WTC11 (cell line): Measurements from ENCODE around the gene IPO4. TPM values are rescaled to one million over a fixed set of nuclear protein-coding genes. Genes with fewer than 3 reads are reported as not detected.

ENCODE experiments used
- AR ChIP-seq: fragments of 250-450 bp; sonication (Bioruptor Pico); IDR thresholded peaks from 2 replicates; pipeline ENCODE4 v1.9.0; 2021; ENCODE audit warnings: mild to moderate bottlenecking
- CDX4 ChIP-seq: fragments of 250-450 bp; sonication (Bioruptor Pico); IDR thresholded peaks from 2 replicates; pipeline ENCODE4 v1.9.0; 2021; ENCODE audit warnings: moderate library complexity, mild to moderate bottlenecking, inconsistent platforms, borderline replicate concordance
- CTCF ChIP-seq: fragments of 200-600 bp; IDR thresholded peaks from 2 replicates; pipeline ENCODE4 v1.8.0; 2022; ENCODE audit warnings: antibody characterized with exemption
- ESRRA ChIP-seq: sonication (generic); formaldehyde crosslinking; IDR thresholded peaks from 2 replicates; pipeline ENCODE4 v1.8.1; 2022; ENCODE audit warnings: mild to moderate bottlenecking, missing genetic modification reagents, borderline replicate concordance
- FOXK1 ChIP-seq: sonication (generic); formaldehyde crosslinking; IDR thresholded peaks from 2 replicates; pipeline ENCODE4 v1.8.0; 2022; ENCODE audit warnings: mild to moderate bottlenecking, moderate library complexity, missing genetic modification reagents
- FOXP4 ChIP-seq: sonication (generic); formaldehyde crosslinking; IDR thresholded peaks from 2 replicates; pipeline ENCODE4 v1.8.0; 2022; ENCODE audit warnings: mild to moderate bottlenecking, missing genetic modification reagents
- GABPB1 ChIP-seq: sonication (generic); formaldehyde crosslinking; IDR thresholded peaks from 2 replicates; pipeline ENCODE4 v1.8.1; 2023; ENCODE audit warnings: mild to moderate bottlenecking, missing genetic modification reagents
- GRHL2 ChIP-seq: fragments of 250-450 bp; sonication (Bioruptor Pico); IDR thresholded peaks from 2 replicates; pipeline ENCODE4 v1.8.0; 2022; ENCODE audit warnings: mild to moderate bottlenecking, moderate library complexity; ENCODE audit not compliant: insufficient replicate concordance, severe bottlenecking
- HMGA2 ChIP-seq: fragments of 250-450 bp; sonication (Bioruptor Pico); IDR thresholded peaks from 2 replicates; pipeline ENCODE4 v1.4.0; 2021; ENCODE audit warnings: mild to moderate bottlenecking, moderate library complexity
- NFE2L1 ChIP-seq: sonication (generic); formaldehyde crosslinking; IDR thresholded peaks from 2 replicates; pipeline ENCODE4 v1.8.1; 2023; ENCODE audit warnings: missing genetic modification reagents
- SMAD3 ChIP-seq: sonication (generic); formaldehyde crosslinking; IDR thresholded peaks from 2 replicates; pipeline ENCODE4 v1.8.0; 2022; ENCODE audit warnings: missing genetic modification reagents, mild to moderate bottlenecking, borderline replicate concordance
- SP1 ChIP-seq: sonication (generic); formaldehyde crosslinking; conservative IDR thresholded peaks from 2 replicates; pipeline ENCODE4 v1.8.1; 2022; ENCODE audit warnings: missing genetic modification reagents
- STAT6 ChIP-seq: sonication (generic); formaldehyde crosslinking; conservative IDR thresholded peaks from 2 replicates; pipeline ENCODE4 v1.8.1; 2023; ENCODE audit warnings: mild to moderate bottlenecking, low read depth, missing genetic modification reagents, moderate library complexity
- TEAD1 ChIP-seq: sonication (generic); formaldehyde crosslinking; IDR thresholded peaks from 2 replicates; pipeline ENCODE4 v1.8.0; 2022; ENCODE audit warnings: mild to moderate bottlenecking, missing genetic modification reagents
- TEAD4 ChIP-seq: sonication (generic); formaldehyde crosslinking; IDR thresholded peaks from 2 replicates; pipeline ENCODE4 v1.8.0; 2022; ENCODE audit warnings: mild to moderate bottlenecking, missing genetic modification reagents
- TP53 ChIP-seq: sonication (generic); formaldehyde crosslinking; IDR thresholded peaks from 2 replicates; pipeline ENCODE4 v1.8.1; 2023; ENCODE audit warnings: mild to moderate bottlenecking, missing genetic modification reagents
- USF2 ChIP-seq: sonication (generic); formaldehyde crosslinking; IDR thresholded peaks from 2 replicates; pipeline ENCODE4 v1.8.1; 2023; ENCODE audit warnings: mild to moderate bottlenecking, missing genetic modification reagents, moderate library complexity
- ZNF532 ChIP-seq: fragments of 250-450 bp; sonication (Bioruptor Pico); IDR thresholded peaks from 2 replicates; pipeline ENCODE4 v1.9.0; 2021; ENCODE audit warnings: mild to moderate bottlenecking, borderline replicate concordance
- ZNF671 ChIP-seq: fragments of 250-450 bp; sonication (Bioruptor Pico); IDR thresholded peaks from 2 replicates; pipeline ENCODE4 v1.8.0; 2021; ENCODE audit warnings: mild to moderate bottlenecking
- ZSCAN18 ChIP-seq: fragments of 250-450 bp; sonication (Bioruptor Pico); IDR thresholded peaks from 2 replicates; pipeline ENCODE4 v2.1.2; 2022; ENCODE audit warnings: mild to moderate bottlenecking, moderate library complexity
- total RNA-seq: library from RNA; stranded (reverse); gene quantifications from 3 replicates; pipeline ENCODE4 v1.2.3, GENCODE V29; 2021

IPO4 gene
- total RNA-seq, 1 experiment from 2014 or later, result 128 TPM

- TF ChIP-seq ZSCAN18, result no peak
- TF ChIP-seq TEAD1, result no peak
- TF ChIP-seq TP53 (CRISPR knock-in tag), result no peak
- peak; percentile 70; the same call in 1 of the 2 replicates for TF ChIP-seq FOXK1 (CRISPR knock-in tag)
- TF ChIP-seq NFE2L1 (CRISPR knock-in tag), result no peak
- TF ChIP-seq HMGA2, result no peak
- TF ChIP-seq CTCF, result no peak
- 0 out of 2 replicates have a peak, but pooled peaks have one; percentile 17 for TF ChIP-seq SMAD3
- no peak for TF ChIP-seq ESRRA (CRISPR knock-in tag)
- no peak for TF ChIP-seq AR (CRISPR knock-in tag)
- peak; percentile 5; the same call in 1 of the 2 replicates for TF ChIP-seq USF2 (CRISPR knock-in tag)
- no peak for TF ChIP-seq CDX4
- TF ChIP-seq TEAD4, result no peak
- TF ChIP-seq ZNF671 (CRISPR knock-in tag), result no peak
- no peak for TF ChIP-seq STAT6
- TF ChIP-seq SP1, result no peak; the same call in 1 of the 2 replicates
- peak; percentile 28; the same call in 1 of the 2 replicates for TF ChIP-seq GABPB1 (CRISPR knock-in tag)
- peak; percentile 37; the same call in 1 of the 2 replicates for TF ChIP-seq FOXP4 (CRISPR knock-in tag)
- no peak for TF ChIP-seq ZNF532 (CRISPR knock-in tag)
- no peak for TF ChIP-seq GRHL2 (CRISPR knock-in tag)
These were observed 44.3 kb upstream of the IPO4 start, which contains the start of gene GMPR2 (continued) for GRCh38 chr14:24232645-24233537.
